GM18858 (cell line): ENCODE results near the gene FLOT1.

Source experiments
- ATAC-seq: cut with Tn5 transposase; IDR thresholded peaks from one replicate; pipeline ENCODE4 v1.9.1; 2021; ENCODE audit not compliant: unreplicated experiment

The FLOT1 gene

GRCh38 chr6:30705620-30706019 is 36.9 kb downstream of the FLOT1 start:
- ATAC-seq: no peak

- no peak for ATAC-seq
These were observed 38.7 kb downstream of the FLOT1 start for GRCh38 chr6:30703821-30704220.

- no peak for ATAC-seq
These were observed 39.5 kb downstream of the FLOT1 start for GRCh38 chr6:30703011-30703410.

- ATAC-seq: no peak
These were observed 42.1 kb downstream of the FLOT1 start for GRCh38 chr6:30700340-30700739.

GRCh38 chr6:30696432-30696831 is 46.1 kb downstream of the FLOT1 start:
- no peak for ATAC-seq

- no peak for ATAC-seq
These were observed 51.2 kb downstream of the FLOT1 start for GRCh38 chr6:30691208-30691847.

GRCh38 chr6:30690403-30691207 is 51.9 kb downstream of the FLOT1 start, which contains the start of gene NRM:
Gene NRM, minus strand, starts transcription at chr6:30690984. Its CDS starts 10 bp downstream, at chr6:30690974.
- no peak for ATAC-seq

- no peak for ATAC-seq
These were observed 52.5 kb downstream of the FLOT1 start for GRCh38 chr6:30689985-30690384.

- no peak for ATAC-seq
These were observed 53.2 kb downstream of the FLOT1 start for GRCh38 chr6:30689022-30689865.

- ATAC-seq: no peak
These were observed 53.9 kb downstream of the FLOT1 start for GRCh38 chr6:30688569-30688968.

GRCh38 chr6:30687659-30688431 is 54.6 kb downstream of the FLOT1 start:
- ATAC-seq: no peak

GRCh38 chr6:30686908-30687658 is 55.4 kb downstream of the FLOT1 start:
- no peak for ATAC-seq

- no peak for ATAC-seq
These were observed 56.2 kb downstream of the FLOT1 start, which contains the start of gene PPP1R18 for GRCh38 chr6:30686009-30686907. Gene PPP1R18, minus strand, starts transcription at chr6:30686645. Its CDS starts 627 bp downstream, at chr6:30686018.

- ATAC-seq: no peak
These were observed 57.1 kb downstream of the FLOT1 start for GRCh38 chr6:30685157-30686008.

GRCh38 chr6:30684386-30685156 is 57.9 kb downstream of the FLOT1 start:
- ATAC-seq: no peak

GRCh38 chr6:30683980-30684338 is 58.5 kb downstream of the FLOT1 start:
- ATAC-seq: no peak
